Stomach (tissue), 4 donors: Measurements from ENCODE around the gene FRYL.

Source experiments
- CTCF ChIP-seq, 7 experiments: fragments of 450-650 bp in 4 of 7; fragments of 200-600 bp in 3 of 7; sonication (generic) in 3 of 7; IDR thresholded peaks; one replicate each; pipeline ENCODE4 v1.5.1; 2016 to 2019; ENCODE audit warnings: antibody characterized with exemption in 7 of 7, control low read depth in 2 of 7, mild to moderate bottlenecking in 1 of 7
- POLR2AphosphoS5 ChIP-seq, 3 donors: sonication (generic); formaldehyde crosslinking; IDR thresholded peaks; one replicate each; pipeline ENCODE4 v1.6.1; 2016; ENCODE audit warnings: antibody characterized with exemption in 3 of 3

GRCh38 chr4:48799157-48799556 lies 19.1 kb upstream of the FRYL start:
- no peak for TF ChIP-seq CTCF (IDR thresholded peaks at IDR 0.05)
- no peak for TF ChIP-seq POLR2AphosphoS5 (IDR thresholded peaks at IDR 0.05)
